ENCODE measurements around the gene CTU2.
A peak's percentile ranks its signal among the peaks of the same experiment; 100 is the strongest.

CTU2 gene

DNA sequence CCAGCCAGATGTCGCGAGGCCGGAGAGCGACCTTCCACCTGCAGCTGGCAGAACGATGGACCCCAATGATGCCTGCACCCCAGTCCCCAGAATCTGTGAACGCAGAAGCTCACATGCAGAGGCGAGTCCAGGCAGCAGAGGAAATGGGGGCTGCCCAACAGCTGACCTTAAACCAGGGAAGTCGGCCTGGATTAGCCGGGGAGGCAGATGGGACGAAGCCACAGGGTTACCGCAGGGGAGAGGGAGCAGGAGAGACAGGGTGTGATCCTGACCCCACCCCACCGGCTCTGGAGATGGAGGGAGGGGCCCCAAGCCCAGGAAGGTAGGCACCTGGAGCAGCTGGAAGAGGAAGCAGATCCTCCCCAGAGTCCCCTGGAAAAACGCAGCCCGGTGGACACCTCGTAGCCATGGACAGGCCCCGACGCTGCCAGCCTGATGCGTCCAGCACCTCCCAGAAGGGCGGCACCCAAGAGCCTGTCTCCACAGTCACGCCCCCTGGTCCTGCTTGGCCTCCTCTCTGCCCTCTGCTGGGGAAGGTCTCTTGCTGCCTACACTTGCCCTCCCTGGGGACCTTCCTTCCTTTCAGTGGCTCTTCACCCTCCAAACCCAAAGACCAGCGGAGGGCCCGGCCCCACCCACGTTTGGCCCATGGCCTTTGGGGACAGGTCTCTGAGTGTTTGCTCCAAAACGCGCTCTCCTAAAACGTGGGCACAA lies 41.4 kb downstream of the CTU2 start:
- DNase-seq = peak; percentile 28 to 55

DNA sequence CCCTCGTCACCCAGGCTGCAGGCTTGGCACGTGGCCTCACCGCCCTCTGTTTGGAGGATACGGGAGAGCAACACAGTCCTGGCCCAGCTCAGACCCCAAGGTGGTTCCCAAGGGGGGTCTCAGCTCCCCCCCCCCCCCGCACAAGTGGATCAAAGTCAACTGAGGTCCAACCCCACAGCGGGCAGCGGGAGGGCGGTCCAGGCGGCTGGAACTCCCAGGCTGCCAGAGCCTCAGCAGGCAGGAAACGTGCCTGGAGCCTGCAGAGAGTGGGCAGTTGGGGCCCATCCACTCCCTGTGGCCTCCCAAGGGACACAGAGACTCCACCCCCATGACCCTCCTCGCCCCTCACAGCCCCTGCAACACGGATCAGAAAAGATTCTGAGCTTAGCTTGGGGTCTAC lies 42.1 kb downstream of the CTU2 start:
- no peak for DNase-seq

DNA sequence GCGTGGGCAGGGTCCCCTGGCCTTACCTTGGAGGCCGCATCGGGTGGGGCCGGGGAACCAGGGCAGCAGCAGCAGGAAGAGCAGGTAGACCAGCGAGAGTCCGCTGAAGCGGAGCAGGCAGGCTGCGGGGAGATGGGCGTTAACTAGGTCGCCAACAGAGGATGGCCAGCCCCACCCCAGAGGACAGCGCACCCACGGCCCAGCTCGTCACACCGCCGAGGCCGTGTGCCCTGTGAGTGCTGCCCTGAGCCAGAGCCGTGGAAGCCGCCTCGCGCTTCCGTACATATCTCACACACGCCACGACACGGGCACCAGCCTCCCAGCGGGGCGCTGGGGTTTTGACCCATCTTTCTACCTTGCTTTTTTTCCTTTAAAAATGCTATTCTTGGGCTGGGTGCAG lies 43.1 kb downstream of the CTU2 start:
- no peak for DNase-seq

DNA sequence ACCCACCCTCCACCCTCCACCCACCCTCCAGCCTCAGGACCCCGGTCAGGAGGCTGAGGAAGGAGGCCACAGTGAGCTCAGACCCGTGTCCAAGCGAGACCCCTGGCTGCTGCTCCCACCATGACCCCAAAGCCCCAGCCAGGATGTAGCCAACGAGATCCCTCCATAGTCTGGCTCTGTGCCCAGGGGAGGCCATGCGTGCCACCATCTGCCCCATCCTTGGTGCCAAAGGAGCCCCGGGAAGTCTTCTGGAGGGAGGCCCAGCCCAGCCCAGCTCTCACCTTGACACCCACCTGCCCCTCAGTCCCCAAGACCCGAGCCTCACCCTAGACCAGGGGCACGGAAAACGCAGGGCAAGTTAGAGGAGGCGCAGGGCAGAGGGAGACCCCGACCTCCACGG lies 44.6 kb downstream of the CTU2 start:
- no peak for DNase-seq

DNA sequence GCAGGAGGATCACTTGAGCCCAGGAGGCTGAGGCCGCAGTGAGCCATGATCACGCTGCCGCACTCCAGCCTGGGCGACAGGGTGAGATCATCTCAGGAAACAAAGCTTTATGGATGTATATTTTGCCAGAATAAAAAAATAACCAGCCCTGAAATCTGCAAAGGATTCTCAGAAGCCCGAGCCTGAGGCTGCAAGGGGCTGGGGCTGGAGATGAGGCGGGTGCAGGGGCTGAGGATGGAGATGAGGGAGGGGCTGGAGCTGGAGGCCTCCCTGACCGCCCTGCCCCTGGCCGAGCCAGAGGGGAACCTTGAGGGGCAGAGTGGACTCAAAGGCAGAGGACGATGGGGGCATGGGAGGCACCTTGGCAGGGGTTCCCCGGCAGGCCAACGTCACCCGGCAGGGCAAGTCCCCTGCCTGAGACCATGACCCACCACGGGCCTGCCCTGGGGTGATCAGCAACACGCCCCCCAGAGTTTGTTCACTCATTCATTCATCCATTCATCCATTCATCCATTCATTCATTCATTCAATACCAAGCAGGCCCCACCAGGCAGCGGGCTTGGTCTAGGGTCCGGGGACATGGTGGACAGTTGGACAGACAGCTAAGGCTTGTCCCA lies 46.2 kb downstream of the CTU2 start:
- no peak for DNase-seq

DNA sequence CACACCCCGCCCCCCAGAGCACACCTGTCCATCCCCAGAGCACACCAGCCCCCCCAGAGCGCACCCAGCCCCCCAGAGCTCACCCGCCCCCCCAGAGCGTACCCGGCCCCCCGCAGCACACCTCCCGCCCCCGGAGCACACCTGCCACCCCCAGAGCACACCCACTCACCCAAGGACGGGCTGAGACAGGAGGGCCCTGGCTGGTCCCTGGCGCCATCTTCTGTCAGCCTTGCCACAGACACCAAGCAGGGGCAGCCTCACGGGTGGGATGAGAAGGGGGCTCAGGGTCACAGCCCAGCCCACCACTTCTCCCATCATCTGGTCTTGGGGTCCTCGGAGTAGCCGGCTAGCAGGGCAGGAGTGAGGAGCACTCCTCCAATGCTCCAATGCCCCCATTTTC lies 46.9 kb downstream of the CTU2 start:
- DNase-seq = no peak

DNA sequence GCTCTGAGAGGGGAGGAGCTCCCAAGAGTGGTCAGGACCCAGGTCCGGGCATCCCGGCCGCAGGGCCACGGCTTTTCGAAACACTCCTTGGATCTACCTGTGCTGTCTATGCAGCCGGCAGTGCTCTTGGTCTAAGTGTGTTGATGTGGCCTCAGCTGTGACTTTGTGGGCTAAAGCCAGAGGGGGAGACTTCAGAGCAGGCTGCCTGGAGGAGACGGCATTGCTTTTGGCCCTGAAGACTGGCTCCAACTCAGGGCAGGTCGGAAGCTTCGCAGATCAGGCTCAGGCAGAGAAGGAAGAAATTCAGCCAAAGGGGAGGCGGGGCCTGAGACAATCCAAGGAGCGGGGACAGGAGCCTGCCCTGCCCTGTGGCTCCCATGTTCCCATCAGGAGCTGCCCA lies 47.3 kb downstream of the CTU2 start:
- no peak for DNase-seq

DNA sequence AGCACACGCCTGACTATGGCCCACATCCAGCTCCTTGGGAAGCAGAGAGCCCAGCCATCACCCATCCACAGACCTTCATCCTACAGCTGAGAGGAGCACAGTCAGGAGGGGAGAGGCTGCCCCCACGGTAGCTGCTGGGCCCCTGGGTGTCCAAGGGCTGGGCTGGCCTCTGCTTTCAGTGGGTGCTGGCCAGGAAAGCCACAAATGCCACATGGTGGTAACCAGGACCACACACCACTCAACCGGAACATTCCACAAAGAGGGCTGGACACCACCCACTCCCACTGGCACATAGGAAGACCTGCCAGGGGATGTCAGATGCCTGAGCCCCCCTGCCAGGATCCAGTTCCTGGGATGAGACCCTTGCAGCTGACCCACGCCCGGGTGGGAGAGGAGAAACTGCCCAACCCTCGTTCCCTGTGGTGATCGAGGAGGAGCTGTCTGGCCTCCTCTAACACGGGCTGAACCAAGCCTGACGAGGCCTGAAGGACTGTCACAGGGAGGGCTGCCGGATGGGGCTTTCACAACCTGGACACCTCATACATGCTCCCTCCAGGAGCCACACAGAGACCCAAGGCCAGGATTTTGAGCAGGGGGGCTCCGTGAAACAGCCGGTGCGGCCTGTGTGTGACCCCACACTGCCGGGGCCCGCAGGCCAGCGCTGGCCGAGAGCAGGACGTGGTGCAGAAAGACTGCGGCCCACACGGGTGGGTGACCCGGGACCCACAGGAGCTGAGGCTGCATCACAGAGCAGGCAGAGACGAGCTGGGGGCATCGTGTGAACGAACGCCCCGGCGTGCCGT lies 48.0 kb downstream of the CTU2 start:
- no peak for DNase-seq

DNA sequence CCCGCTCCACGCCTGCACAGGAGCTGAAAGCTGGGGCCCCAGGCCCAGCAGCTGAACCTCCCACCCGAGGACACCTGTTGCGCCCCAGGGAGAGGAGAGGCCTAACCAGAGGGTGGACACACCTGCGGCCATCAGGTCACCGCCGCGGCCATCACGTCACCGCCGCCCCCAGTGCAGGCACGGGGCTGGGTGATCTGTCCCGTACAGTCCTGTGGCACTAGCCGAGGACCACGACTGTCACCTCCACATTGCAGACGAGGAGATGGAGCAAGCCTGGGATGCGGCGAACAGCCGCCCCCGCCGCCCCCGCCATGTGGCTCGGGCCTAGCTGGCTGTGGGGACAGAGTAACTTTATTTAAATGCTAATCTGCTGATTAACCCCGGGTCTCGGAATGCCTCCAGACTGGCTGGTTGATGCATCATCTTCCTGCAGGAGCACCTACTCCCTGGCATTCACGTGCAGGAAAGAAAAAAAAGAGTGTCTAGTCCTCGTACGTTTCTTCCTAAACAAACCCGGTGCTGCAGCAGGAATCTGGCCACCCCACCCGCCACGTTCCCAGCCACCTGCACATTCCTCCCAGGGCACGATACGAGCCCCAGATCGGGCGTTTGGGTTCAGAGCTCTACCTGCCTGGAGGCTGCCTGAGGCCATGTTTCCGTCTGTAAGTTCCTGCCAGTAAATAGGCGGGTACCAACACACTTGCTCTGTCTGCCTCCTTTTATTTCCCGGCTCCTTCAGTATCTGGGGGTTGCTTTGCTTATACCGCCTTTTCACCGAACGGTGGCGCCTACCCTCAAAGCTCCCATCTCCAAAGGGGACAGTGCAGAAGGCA lies 48.8 kb downstream of the CTU2 start:
- no peak for DNase-seq

DNA sequence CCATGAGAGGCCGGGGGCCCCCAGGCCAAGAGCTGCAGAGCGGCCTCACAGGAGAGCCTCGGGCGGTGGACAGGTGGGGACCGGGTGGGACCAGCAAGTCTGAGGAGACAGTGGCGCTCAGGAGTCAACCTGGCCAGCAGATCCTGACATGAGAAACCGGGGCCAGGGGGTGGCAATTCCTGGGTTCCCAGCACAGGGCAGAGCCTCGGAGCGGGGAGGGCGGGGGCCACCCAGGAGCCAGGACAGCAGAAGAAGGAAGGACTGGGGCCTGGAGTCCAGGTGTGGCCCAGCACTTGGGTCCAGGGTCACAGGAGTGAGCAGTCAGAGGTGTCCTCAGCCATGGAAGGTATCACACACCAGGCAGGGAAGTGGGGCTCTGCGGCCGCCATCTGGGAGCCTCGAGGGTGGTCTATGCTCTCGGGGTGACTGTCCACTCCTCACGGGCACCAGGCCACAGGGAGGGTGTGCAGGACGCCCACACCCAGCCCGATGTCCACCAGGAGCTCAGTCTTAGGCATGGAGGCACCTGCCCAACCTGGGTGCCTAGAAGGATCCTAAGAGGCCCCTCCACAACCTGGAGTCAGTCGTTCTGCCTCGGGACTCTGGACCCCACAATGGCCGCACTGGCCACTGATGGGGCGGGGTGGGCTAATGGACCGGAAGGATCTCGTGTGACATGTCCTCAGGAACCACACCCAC lies 49.6 kb downstream of the CTU2 start:
- no peak for DNase-seq

DNA sequence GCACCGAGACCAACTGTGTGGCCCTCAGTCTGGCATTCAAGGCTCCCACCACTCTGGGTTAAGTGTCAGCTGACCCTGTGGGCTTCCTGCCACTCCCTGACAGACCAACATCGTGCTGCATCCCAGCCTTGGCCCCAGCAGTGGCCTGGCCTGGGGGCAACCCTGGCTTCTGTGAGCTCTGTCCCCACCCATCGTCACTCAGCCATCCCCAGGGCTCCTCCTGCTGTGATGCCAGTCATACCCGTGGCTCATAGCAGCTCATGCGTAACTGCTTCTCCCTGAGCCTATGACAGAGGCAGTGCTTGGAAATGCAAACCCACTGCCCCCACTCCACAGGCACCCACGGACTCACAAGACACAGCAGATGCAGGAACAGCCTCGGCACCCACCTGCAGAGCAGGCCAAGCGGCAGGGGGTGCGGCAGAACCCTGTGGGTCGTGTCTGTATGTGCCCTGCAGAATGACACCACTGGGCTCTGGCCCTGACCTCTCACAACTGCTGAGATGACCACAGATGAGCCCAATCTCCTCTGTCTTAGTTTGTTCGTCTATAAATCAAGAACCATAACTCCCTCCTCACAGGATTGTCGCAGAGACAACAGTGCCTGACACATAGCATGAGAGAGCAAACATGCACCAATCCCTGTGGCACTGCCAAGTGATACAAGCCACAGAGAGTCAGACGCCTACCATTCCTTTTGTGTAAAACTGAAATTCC lies 52.1 kb downstream of the CTU2 start:
- no peak for DNase-seq

DNA sequence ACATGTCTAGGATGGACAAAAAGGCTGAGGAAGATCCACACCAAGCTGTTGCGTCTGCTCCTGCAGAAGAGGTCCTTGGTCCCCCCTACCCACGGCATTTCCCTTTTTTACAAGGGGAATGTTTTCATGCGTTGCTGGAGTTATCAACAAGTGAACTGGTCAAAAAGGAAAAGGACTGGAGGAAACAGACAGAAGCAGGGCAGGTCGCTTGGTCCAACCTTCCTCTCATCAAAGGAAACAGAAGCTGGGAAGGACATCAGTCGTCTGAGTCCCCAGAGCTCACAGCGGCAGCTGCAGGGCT lies 52.6 kb downstream of the CTU2 start:
- no peak for DNase-seq

DNA sequence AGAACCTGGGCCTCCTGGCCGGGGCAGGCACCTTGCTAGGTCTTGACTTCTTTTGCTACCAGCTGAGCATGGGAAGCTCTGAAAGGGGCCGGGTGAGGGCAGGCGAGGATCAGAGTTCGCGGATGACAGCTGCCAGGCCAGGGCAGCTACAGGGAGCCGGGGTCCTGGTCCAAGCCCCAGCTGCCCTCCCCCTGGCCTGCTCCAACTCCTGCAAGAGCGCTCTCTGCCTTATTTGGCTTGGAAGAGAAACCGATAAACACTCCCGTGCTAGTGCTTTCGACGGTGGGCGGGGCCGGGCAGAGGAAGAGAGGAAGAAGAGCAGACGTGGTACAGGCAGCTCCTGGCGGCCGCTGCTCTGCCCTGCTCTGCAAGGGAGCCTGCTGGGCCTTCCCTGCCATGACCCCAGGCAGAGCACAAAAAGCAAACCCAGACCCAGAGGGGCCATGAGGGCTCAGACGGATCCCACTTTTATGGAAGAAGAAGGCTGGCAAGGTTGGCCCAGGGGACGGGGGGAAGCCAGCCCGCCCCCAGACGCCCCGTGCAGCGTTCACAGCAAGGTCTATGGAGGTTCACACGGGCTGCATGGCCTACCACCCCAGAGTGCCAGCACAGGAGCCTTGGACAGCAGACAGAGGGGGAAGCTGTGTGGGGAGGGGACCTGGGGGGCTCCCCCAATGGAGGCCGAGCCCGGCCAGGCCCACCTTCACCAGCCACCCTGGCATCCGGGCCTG lies 53.1 kb downstream of the CTU2 start:
- DNase-seq = no peak

DNA sequence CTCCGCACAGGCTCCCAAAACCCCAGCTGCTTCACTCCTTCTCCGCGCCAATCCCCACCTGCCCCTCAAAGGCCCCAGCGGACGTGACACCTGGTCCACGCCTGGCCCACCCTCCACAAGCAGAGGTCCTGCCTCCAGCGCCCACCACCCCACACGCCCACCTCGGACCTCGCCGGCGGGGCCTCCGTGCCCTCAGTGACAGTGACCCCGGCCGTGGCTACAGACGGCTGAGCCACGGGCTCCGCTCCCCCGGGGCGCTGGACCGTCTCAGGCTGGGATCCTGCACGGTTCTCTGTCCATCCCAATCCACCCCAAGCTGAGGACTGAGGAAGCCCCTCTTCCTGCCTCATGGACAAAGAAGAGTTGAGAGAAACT lies 53.7 kb downstream of the CTU2 start:
- DNase-seq = no peak

DNA sequence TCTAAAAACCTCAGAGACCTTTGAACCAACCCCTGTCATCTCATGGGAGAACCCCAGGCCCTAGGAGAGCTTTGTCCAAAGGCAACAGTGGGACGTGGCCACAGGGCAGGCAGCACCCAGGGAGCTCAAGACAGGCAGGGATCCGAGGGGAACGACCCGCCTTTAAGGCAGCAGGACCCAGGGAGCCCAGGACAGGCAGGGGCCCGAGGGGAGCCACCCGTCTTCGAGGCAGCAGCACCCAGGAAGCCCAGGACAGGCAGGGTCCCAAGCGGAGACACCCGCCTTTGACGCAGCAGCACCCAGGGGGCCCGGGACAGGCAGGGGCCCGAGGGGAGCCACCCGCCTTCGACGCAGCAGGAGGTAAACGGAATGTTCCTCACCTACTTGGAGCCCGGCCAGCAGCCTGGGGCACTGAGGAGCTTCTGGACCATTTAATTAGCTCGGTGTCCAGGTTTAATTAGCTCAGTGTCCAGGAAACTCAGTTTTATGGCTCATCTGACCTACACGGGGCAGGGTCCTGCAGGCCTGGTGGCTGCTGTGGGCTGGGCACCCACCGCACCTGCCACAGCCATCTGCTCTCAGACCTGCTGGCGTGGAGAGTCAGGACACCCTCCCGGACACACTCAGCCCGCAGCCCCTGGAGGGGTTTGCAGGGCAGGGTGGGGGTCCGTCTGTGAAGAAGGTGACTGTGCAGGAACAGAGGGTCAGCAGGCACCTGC lies 54.3 kb downstream of the CTU2 start:
- DNase-seq = no peak

DNA sequence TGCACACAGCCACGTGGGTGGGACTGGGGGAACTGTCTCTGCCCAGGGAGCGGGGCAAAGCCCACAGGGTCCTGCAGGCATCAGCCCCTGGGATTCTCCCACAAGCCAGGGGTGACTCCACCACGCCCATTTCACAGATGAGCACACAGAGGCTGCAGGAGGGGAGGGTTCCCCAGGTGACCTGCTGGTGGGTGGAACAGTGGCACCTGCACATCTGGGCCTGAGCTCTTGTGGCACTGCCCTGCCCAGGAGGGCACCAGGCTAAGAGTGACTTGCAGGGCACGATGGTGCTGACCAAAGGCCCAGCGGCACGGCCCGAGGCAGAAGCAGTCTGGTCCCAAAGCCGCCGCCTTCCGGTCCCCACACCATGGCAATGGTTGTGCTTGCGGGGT lies 54.8 kb downstream of the CTU2 start:
- no peak for DNase-seq

DNA sequence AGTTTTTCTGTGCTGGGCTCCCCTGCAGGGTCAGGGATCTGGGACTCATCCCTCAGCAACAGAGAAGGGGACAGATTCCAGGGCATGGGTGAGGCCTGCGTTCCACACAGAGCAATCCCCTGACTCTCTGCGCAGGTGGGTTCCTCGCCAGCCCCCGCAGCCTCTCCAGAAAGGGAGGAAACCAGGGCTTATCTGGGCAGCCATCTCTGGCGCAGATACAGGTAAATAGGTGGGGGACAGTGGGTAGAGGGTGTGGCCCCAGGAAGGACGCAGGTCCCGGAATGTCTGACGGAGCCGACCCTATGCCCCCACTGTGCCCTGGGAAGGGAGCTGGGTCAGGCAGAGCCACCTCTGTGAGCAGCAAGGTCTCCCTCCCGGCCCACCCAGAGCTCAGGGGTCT lies 55.5 kb downstream of the CTU2 start:
- no peak for DNase-seq

DNA sequence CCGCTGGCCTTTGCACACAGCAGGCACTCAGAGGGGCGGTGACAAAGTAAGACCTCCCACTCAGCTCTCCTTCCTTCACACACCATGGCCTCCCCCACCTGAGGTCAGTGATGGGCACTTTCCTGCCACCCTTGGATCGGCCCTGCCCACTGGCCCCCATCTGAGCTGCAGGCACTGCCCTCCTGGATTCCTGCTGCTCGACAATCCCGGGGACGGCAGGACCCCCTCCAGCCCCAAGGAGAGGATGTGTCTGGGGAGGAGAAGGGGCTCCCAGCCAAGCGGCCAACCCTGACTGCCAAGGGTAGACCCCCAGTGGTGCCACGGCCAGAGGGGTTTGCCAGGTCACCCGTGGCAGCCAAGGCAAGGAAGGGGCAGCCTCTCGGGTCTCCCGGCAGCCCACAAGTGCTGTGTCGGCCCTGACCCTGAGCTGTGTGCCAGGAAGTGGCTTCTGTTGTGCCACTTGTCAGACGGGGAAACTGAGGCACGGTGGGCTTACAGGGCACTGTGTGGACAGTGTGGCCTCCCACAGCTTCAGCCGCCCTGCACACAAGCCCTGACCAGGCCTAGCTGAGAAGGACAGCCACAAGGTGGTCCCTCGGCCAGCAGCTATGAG lies 56.1 kb downstream of the CTU2 start:
- DNase-seq = no peak

DNA sequence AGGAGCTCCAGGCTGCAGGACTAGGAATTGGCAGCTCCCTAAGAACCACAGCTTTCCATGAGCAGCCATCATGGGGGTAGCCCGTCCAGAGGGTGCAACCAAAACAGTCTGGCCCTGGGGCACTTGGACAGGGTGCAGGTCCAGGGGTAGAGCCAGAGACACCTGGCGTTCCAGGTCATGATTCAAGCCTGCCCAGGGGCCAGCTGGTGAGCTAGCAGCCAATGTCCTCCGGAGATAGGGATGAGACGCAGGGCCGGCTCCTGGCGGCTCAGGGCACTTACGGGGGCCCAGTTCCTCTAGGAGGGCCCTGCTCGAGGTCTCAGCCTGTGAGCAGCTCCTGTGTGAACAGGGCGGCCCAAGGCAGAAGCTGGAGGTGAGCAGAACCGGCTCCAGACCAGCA lies 56.6 kb downstream of the CTU2 start:
- DNase-seq = no peak

DNA sequence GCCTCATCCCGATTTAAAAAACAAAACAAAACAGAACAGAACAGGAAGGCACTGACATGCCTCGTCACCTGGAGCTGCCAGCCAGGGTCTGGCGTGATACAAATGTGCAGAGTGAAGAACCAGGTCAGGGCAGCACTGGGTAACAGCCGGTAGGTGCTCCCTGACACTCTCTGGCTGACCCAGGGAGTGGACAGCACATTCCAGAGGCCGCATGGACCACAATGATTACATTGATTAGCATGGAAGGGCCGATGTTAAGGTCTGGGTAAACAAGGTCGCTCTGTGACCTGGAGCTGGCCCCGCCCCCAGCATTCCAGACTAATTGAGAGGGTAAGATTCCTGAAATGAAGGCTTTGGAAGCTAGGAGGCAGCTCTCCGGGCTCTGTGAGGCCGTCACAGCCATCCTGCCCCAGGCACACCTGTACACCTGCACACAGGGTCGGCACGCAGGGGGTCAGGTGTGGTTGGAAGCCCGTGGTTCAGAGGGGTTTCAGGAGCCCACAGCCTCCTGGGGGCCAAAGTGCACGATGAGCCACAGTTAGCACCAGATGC lies 57.3 kb downstream of the CTU2 start:
- no peak for DNase-seq

Measured in inflammatory macrophage treated with lipopolysaccharide for 1 hour (primary cell).